ENCODE results near the gene PIGU.

The PIGU gene

DNA sequence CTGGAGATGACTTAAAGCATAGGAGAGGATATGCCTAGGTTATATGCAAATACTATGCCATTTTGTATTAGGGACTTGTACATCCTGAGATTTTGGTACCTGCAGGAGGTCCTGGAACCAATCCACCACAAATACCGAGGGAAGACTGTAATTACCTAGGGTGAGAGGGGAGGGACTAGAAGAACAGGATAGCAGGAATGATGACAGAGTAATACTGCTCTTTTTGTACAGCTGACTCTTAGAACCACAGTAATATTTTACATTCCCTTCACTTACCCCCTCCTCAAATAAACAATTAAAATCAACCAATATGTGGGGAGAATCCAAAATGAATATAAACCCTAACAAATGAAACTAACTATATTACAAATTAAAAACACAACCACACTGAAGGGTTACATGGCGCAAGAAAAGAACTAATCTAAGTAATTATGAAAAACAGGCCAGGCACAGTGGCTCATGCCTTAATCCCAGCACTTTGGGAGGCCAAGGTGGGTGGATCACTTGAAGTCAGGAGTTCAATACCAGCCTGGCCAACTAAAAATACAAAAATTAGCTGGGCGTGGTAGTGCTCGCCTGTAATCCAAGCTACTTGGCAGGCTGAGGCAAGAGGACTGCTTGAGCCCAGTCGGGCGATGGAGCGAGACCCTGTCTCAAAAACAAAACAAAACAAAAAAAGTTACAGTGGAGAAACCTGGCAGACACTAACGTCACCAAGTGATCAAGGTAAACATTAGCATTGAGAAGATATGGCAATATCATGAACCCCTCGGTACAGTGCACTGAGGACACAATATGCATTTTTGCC is 81.3 kb downstream of the PIGU start:
- TF ChIP-seq, protein P1, sequence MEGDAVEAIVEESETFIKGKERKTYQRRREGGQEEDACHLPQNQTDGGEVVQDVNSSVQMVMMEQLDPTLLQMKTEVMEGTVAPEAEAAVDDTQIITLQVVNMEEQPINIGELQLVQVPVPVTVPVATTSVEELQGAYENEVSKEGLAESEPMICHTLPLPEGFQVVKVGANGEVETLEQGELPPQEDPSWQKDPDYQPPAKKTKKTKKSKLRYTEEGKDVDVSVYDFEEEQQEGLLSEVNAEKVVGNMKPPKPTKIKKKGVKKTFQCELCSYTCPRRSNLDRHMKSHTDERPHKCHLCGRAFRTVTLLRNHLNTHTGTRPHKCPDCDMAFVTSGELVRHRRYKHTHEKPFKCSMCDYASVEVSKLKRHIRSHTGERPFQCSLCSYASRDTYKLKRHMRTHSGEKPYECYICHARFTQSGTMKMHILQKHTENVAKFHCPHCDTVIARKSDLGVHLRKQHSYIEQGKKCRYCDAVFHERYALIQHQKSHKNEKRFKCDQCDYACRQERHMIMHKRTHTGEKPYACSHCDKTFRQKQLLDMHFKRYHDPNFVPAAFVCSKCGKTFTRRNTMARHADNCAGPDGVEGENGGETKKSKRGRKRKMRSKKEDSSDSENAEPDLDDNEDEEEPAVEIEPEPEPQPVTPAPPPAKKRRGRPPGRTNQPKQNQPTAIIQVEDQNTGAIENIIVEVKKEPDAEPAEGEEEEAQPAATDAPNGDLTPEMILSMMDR (IDR thresholded peaks at IDR 0.05; ENCODE audit: low read depth, low read length, missing control alignments) = no peak
- DNase-seq (ENCODE audit: low read depth) = no peak
- H3K4me3 ChIP-seq (ENCODE audit: low read depth, low read length) = no peak overlapping the region

DNA sequence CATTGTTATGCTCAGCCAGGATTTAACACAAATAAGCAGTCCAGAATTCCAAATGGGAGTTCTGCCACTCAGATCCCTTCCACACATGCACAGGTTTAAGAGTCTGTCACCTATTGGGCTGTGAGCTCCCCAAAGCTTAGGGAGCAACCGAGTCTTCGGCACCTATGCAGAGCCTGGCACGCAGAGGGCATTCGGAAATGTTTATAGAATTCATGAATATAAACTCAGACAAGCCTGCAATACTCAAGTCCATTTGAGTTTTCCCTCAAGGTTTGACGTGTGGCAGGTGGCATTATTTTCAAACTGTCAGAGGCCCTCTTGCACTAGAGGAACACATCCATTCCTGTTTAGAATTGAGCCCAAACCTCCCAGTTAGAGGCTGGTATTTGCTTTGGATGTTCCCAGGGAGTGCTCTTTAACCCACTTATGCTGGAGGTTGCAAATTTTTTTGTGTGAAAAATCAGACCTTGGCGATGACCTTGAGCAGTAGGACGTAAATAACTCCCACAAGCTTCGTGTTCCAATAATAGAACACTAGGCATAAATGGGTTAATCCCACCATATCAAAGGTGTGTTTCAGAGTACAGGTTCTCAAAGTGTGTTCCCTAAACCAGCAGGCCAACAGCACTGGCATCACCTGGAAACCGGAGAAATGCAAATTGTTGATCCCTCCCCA is 90.3 kb downstream of the PIGU start:
- no peak for DNase-seq (ENCODE audit: low read depth)
- TF ChIP-seq, protein P1 (IDR thresholded peaks at IDR 0.05; ENCODE audit: low read depth, low read length, missing control alignments) = no peak
- no peak overlapping the region for H3K4me3 ChIP-seq (ENCODE audit: low read depth, low read length)

DNA sequence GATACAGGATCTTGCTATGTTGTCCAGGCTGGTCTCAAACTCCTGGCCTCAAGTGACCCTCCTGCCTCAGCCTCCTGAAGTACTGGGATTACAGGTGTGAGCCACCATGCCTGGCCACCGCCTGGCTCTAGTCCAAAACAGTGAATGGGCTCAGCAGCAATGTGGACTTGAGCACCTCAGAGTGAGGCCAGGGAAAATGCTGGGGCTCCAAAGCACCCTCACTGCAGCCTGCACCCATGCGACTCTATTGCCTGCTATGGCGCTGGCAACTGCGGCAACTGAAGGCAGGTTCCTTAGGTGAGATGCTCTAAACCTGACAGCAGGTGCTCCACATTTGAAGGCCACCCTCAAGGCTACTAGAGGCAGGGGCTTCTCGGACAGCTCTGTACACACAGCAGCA is 91.9 kb downstream of the PIGU start:
- no peak overlapping the region for H3K4me3 ChIP-seq (ENCODE audit: low read depth, low read length)

DNA sequence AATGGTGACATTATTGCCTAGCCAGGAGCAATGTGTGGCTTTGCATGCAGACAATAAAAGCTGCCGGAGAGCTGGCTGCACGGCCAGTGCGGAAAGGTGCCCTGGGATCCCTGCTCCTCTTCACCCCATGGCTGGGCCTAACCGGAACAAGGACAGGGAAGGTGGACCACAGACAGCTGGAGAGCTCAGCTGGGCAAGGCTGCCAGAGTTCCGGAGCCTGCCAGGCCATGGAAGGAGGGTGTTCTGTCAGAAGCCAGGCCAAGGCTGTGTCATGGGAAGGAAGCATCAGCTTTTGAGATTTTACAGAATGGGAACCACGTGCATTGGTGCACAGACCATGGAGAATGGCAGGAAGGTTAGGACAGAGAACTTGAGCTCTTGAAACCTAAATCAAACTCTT is 93.3 kb downstream of the PIGU start:
- H3K4me3 ChIP-seq (ENCODE audit: low read depth, low read length) = no peak overlapping the region
- TF ChIP-seq, protein P1 (IDR thresholded peaks at IDR 0.05; ENCODE audit: low read depth, low read length, missing control alignments) = no peak
- DNase-seq (ENCODE audit: low read depth) = no peak

More for the DNA sequence above, 91.9 kb downstream of the PIGU start:
- DNase-seq (ENCODE audit: low read depth) = no peak
- TF ChIP-seq, protein P1 (IDR thresholded peaks at IDR 0.05; ENCODE audit: low read depth, low read length, missing control alignments) = no peak

DNA sequence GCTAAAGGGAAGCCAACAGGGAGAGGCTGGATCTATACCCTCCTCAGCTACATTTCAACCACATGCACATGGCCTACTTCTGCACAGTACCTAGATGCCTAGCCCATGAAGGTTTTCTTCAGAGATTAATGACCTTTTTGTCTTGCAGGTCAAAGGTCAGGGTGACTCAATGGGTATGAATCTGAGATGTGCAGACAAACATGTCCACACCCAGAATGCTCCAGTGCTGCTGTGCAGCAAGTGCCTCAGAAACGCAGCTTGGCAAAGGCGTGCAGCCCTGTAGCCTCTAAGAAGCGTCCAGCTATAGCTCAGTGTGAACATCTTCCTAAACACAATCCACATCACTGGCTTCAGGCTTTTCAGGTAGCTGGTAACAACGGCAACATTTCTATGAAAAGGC is 94.0 kb downstream of the PIGU start:
- no peak for DNase-seq (ENCODE audit: low read depth)
- no peak overlapping the region for H3K4me3 ChIP-seq (ENCODE audit: low read depth, low read length)
- TF ChIP-seq, protein P1 (IDR thresholded peaks at IDR 0.05; ENCODE audit: low read depth, low read length, missing control alignments) = no peak

DNA sequence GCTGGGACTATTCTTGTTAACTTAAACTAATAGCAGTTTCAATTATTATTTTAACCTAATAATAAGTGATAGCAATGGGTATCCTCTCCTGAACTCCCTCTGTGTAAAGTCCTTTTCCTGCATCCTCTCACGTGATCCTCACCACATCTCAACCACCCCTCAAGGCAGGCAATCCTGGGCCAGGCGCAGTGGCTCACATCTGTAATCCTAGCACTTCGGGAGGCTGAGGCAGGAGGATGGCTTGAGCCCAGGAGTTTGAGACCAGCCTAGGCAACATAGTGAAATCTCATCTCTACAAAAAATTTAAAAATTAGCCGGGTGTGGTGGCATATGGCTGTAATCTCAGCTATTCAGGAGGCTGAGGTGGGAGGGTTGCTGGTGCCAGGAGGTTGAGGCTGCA is 94.7 kb downstream of the PIGU start:
- no peak overlapping the region for H3K4me3 ChIP-seq (ENCODE audit: low read depth, low read length)
- TF ChIP-seq, protein P1 (IDR thresholded peaks at IDR 0.05; ENCODE audit: low read depth, low read length, missing control alignments) = no peak
- no peak for DNase-seq (ENCODE audit: low read depth)
